ENCODE results near the gene CXCR3. TPM values are rescaled to one million over a fixed set of nuclear protein-coding genes. Genes with fewer than 3 reads are reported as not detected.
"Not testable (repeated sequence)": the region's sequence is repeated elsewhere in the genome, so short reads cannot be mapped to it uniquely, and the experiment has no call there.

The CXCR3 gene
- total RNA-seq, 2 experiments from 2014 or later = 141 to 145 TPM

- DNase-seq = no peak
- Mint-ChIP-seq H3K27ac (no peak overlapping the region), H3K4me1 (ENCODE audit: low read depth) (peaks cover 37% of the 10 kb centered on the region), H3K4me3 (no peak overlapping the region), H3K27me3 (ENCODE audit: low read depth) (peaks cover 7% of the 10 kb centered on the region), H3K36me3 (ENCODE audit: low read depth) (no peaks in the 10 kb centered on the region), H3K9me3 (ENCODE audit: insufficient read depth) (no peaks in the 10 kb centered on the region)
- ChIA-PET POLR2A (no interaction called here), CTCF (no interaction called here)
- no peak for ATAC-seq
Observed at GRCh38 chrX:71659959-71660358, 41.6 kb upstream of the CXCR3 start.

DNA sequence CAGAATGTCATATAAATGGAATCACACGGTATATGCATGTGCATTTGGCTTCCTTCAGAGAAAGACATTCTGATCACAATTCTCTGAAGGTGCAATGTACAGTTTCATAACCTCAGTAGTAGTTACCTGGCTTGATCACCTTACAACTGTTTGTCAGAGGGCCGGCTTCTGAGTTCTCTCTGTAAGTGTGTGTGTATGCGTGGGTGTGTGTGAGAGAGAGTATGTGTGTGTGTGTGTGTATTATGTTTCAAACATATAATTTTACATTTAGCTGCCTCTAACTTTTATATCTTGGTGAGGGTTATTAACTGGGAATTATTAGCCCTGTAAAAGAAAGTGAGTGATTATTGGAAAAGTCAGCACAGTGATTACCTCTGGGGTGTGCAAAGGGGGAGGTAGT is 41.0 kb upstream of the CXCR3 start:
- ChIA-PET CTCF (no interaction called here), POLR2A (no interaction called here)
- H3K4me3 Mint-ChIP-seq = no peak overlapping the region
- ATAC-seq = no peak
- no peak for DNase-seq
- no peak overlapping the region for H3K27ac Mint-ChIP-seq
- H3K4me1 Mint-ChIP-seq (ENCODE audit: low read depth) = peaks cover 36% of the 10 kb centered on the region
- H3K36me3 Mint-ChIP-seq (ENCODE audit: low read depth) = no peaks in the 10 kb centered on the region
- H3K9me3 Mint-ChIP-seq (ENCODE audit: insufficient read depth) = no peaks in the 10 kb centered on the region
- H3K27me3 Mint-ChIP-seq (ENCODE audit: low read depth) = peaks cover 7% of the 10 kb centered on the region

GRCh38 chrX:71657267-71657666 is 39.0 kb upstream of the CXCR3 start:
- DNase-seq = no peak
- CTCF ChIA-PET = no interaction called here
- peaks cover 7% of the 10 kb centered on the region for H3K27me3 Mint-ChIP-seq (ENCODE audit: low read depth)
- POLR2A ChIA-PET = no interaction called here
- no peak for ATAC-seq
- H3K27ac Mint-ChIP-seq = no peak overlapping the region
- peaks cover 28% of the 10 kb centered on the region for H3K4me1 Mint-ChIP-seq (ENCODE audit: low read depth)
- no peaks in the 10 kb centered on the region for H3K9me3 Mint-ChIP-seq (ENCODE audit: insufficient read depth)
- H3K36me3 Mint-ChIP-seq (ENCODE audit: low read depth) = peaks cover 1% of the 10 kb centered on the region
- H3K4me3 Mint-ChIP-seq = no peak overlapping the region

GRCh38 chrX:71653344-71653743 is 35.0 kb upstream of the CXCR3 start:
- H3K4me3 Mint-ChIP-seq = no peak overlapping the region
- ChIA-PET CTCF (no interaction called here), POLR2A (no interaction called here)
- peaks cover 4% of the 10 kb centered on the region for H3K27me3 Mint-ChIP-seq (ENCODE audit: low read depth)
- peaks cover 41% of the 10 kb centered on the region for H3K4me1 Mint-ChIP-seq (ENCODE audit: low read depth)
- no peaks in the 10 kb centered on the region for H3K9me3 Mint-ChIP-seq (ENCODE audit: insufficient read depth)
- DNase-seq = no peak
- no peak for ATAC-seq
- H3K27ac Mint-ChIP-seq = no peak overlapping the region
- peaks cover 1% of the 10 kb centered on the region for H3K36me3 Mint-ChIP-seq (ENCODE audit: low read depth)

DNA sequence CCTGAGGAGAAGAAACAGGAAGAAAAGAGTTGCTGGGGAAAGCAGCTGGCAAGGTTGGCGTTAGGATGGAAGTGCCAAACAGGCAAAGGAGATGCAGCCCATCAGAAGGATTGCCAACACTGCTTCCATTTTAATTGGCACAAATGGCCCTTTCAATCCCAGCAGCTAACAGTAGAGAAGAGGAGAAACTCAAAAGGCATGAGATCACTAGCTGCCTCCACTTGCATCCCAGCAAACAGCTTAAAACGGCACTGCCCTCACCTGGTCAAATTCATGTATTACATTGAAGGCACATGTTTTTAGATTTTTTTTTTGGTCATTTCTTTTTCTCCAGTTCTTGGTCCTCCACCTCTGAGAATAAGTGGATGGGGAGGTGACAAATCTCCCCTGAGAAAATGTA is 34.1 kb upstream of the CXCR3 start:
- ATAC-seq (peak; percentile 71), DNase-seq (peak; percentile 76)
- ChIA-PET CTCF (interaction anchor here (0.6 to 4.6 kb wide), 25 partner anchors 9 to 341 kb away, joined by 3 to 56 read pairs (median 4); partner anchors contain the start of genes CXCR3 and TAF1), POLR2A (interaction anchor here (1.2 kb wide), 1 partner anchor 36 kb away, joined by 6 read pairs; no protein-coding TSS in a partner anchor)
- Mint-ChIP-seq H3K4me3 (no peak overlapping the region), H3K4me1 (ENCODE audit: low read depth) (peaks cover 45% of the 10 kb centered on the region), H3K36me3 (ENCODE audit: low read depth) (peaks cover 1% of the 10 kb centered on the region), H3K9me3 (ENCODE audit: insufficient read depth) (no peaks in the 10 kb centered on the region), H3K27me3 (ENCODE audit: low read depth) (peaks cover 3% of the 10 kb centered on the region), H3K27ac (peak overlapping the region; percentile 42)

DNA sequence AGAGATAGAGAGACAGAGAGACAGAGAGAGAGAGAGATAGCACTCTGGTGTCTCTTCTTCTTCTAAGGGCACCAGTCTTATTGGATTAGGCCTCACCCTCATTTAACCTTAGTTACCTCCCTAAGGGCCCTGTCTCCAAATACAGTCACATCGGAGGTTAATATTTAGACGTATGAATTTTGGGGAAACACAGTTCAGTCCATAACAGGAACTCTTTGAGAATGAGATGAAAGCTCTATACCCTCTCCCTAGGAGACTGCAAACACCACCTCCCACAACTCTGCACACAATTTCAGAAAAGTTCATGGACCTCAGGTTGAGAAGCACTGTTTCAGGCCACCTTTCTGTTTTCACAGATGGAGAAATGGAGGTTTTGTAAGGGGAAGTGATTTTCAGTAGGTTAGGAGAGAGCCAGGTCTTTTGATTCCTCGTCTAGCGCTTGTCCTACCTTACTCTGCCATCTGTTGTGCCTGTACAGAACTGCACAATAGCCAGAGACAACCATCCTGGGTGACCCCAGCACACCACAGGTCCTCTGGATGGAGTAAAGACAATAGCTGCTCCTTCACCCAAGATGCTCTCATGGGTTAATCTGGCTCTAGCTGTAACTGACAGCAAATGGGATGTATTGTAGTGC is 32.1 kb upstream of the CXCR3 start:
- Mint-ChIP-seq H3K9me3 (ENCODE audit: insufficient read depth) (no peaks in the 10 kb centered on the region), H3K4me3 (no peak overlapping the region), H3K27me3 (ENCODE audit: low read depth) (peaks cover 3% of the 10 kb centered on the region), H3K4me1 (ENCODE audit: low read depth) (peaks cover 39% of the 10 kb centered on the region), H3K36me3 (ENCODE audit: low read depth) (peaks cover 1% of the 10 kb centered on the region), H3K27ac (peak overlapping the region; percentile 11)
- peak; percentile 93 for ATAC-seq
- ChIA-PET POLR2A (interaction anchor here (0.8 to 1.5 kb wide), 2 partner anchors 32 to 87 kb away, joined by 3 read pairs; partner anchors contain the start of gene CXCR3), CTCF (interaction anchor here (0.6 to 4.6 kb wide), 10 partner anchors 9 to 134 kb away, joined by 3 to 56 read pairs (median 6); partner anchors contain the start of gene CXCR3)
- DNase-seq = peak; percentile 65

DNA sequence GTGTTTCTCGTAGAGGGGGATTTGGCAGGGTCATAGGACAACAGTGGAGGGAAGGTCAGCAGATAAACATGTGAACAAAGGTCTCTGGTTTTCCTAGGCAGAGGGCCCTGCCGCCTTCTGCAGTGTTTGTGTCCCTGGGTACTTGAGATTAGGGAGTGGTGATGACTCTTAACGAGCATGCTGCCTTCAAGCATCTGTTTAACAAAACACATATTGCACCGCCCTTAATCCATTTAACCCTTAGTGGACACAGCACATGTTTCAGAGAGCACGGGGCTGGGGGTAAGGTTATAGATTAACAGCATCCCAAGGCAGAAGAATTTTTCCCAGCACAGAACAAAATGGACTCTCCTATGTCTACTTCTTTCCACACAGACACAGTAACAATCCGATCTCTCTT is 26.1 kb upstream of the CXCR3 start:
- DNase-seq; H3K36me3 Mint-ChIP-seq (ENCODE audit: low read depth); H3K27me3 Mint-ChIP-seq (ENCODE audit: low read depth); ATAC-seq; H3K4me3 Mint-ChIP-seq; POLR2A ChIA-PET; CTCF ChIA-PET; H3K9me3 Mint-ChIP-seq (ENCODE audit: insufficient read depth); H3K27ac Mint-ChIP-seq: not testable (repeated sequence)
- H3K4me1 Mint-ChIP-seq (ENCODE audit: low read depth) = peaks cover 14% of the 10 kb centered on the region

- DNase-seq (no peak), ATAC-seq (peak; percentile 76)
- Mint-ChIP-seq H3K4me3 (no peak overlapping the region), H3K9me3 (ENCODE audit: insufficient read depth) (no peaks in the 10 kb centered on the region), H3K27ac (no peak overlapping the region), H3K36me3 (ENCODE audit: low read depth) (no peaks in the 10 kb centered on the region), H3K4me1 (ENCODE audit: low read depth) (peaks cover 17% of the 10 kb centered on the region), H3K27me3 (ENCODE audit: low read depth) (no peaks in the 10 kb centered on the region)
- POLR2A ChIA-PET = interaction anchor here (0.8 kb wide), 1 partner anchor 23 kb away, joined by 3 read pairs; no protein-coding TSS in a partner anchor
- CTCF ChIA-PET = no interaction called here
Observed at GRCh38 chrX:71640002-71640401, 21.7 kb upstream of the CXCR3 start.

GRCh38 chrX:71638409-71638808 is 20.1 kb upstream of the CXCR3 start:
- no peak overlapping the region for H3K27ac Mint-ChIP-seq
- no peak overlapping the region for H3K4me3 Mint-ChIP-seq
- H3K27me3 Mint-ChIP-seq (ENCODE audit: low read depth) = no peaks in the 10 kb centered on the region
- no peaks in the 10 kb centered on the region for H3K36me3 Mint-ChIP-seq (ENCODE audit: low read depth)
- DNase-seq (no peak), ATAC-seq (no peak)
- peaks cover 17% of the 10 kb centered on the region for H3K4me1 Mint-ChIP-seq (ENCODE audit: low read depth)
- POLR2A ChIA-PET = interaction anchor here (1.3 to 2.2 kb wide), 2 partner anchors 16 to 21 kb away, joined by 5 to 10 read pairs; no protein-coding TSS in a partner anchor
- no peaks in the 10 kb centered on the region for H3K9me3 Mint-ChIP-seq (ENCODE audit: insufficient read depth)
- CTCF ChIA-PET = interaction anchor here (1.0 to 7.7 kb wide), 2 partner anchors 18 to 32 kb away, joined by 3 to 56 read pairs; partner anchors contain the start of gene CXCR3

- DNase-seq (no peak), ATAC-seq (peak; percentile 42)
- Mint-ChIP-seq H3K9me3 (ENCODE audit: insufficient read depth) (no peaks in the 10 kb centered on the region), H3K27ac (no peak overlapping the region), H3K4me3 (no peak overlapping the region), H3K27me3 (ENCODE audit: low read depth) (no peaks in the 10 kb centered on the region), H3K36me3 (ENCODE audit: low read depth) (no peaks in the 10 kb centered on the region), H3K4me1 (ENCODE audit: low read depth) (peaks cover 17% of the 10 kb centered on the region)
- ChIA-PET POLR2A (interaction anchor here (0.6 to 2.2 kb wide), 4 partner anchors 15 to 346 kb away, joined by 3 to 10 read pairs (median 4); no protein-coding TSS in a partner anchor), CTCF (interaction anchor here (1.0 to 7.7 kb wide), 2 partner anchors 17 to 31 kb away, joined by 3 to 56 read pairs; partner anchors contain the start of gene CXCR3)
Observed at GRCh38 chrX:71637848-71638247, 19.5 kb upstream of the CXCR3 start.

- CTCF ChIA-PET = interaction anchor here (7.7 kb wide), 1 partner anchor 17 kb away, joined by 56 read pairs; the partner anchor contains the start of gene CXCR3
- Mint-ChIP-seq H3K27me3 (ENCODE audit: low read depth) (no peaks in the 10 kb centered on the region), H3K4me3 (no peak overlapping the region), H3K27ac (peak overlapping the region; percentile 84), H3K9me3 (ENCODE audit: insufficient read depth) (no peaks in the 10 kb centered on the region), H3K4me1 (ENCODE audit: low read depth) (peaks cover 17% of the 10 kb centered on the region), H3K36me3 (ENCODE audit: low read depth) (no peaks in the 10 kb centered on the region)
- DNase-seq (no peak), ATAC-seq (no peak)
- POLR2A ChIA-PET = interaction anchor here (0.7 to 2.2 kb wide), 3 partner anchors 15 to 25 kb away, joined by 3 to 10 read pairs (median 3); partner anchors contain the start of gene CXCR3
Observed at GRCh38 chrX:71637253-71637618, 18.9 kb upstream of the CXCR3 start.
